ENCODE results near the gene PTGR1.
"Not testable (repeated sequence)": the region's sequence is repeated elsewhere in the genome, so short reads cannot be mapped to it uniquely, and the experiment has no call there.

The PTGR1 gene

DNA sequence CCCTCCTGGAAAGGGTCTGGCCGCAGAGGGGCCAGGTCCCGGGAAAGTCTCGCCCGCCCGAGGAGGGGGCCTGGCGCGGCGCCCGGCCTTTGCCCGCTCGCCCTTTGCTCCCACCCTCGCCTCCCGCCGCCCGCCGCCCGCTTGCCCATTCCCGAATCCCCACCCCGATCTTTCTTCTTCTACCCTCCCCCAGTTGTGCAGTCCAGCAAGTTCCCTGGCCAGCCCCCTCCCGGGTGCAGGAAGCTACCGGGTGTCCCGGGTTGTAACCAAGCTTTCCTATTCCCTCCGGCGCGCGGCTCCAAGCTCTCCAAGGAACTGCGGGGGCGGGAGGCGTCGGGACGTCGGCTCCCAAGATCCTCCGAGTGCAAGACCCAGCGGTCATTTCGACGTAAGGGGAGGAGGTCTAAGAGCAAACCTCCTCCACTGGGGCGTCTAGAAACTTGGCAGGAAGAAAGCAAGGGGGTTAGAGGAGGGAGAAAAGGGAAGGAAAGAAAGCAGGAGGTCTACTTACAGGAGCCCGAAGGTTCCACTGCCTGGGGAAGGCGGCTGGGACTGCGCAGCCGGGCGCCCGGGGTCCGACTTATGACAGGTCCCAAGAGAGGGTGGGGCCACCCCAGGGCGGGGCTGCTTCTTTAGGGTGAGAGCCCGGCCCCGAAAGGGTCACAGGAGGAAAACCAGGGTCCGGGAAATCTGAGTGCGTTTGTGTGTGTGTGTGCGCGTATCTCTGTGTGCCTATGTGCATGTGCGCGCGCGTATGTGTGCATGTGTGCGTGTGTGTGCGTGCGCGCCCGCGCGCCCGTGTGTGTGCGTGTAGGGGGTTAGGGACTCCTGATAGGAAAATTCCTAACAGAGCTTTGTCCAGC lies at the start of gene PTGR1:
Gene PTGR1 (minus strand): TSS at position 556 of the 863 bp plus-strand sequence. CDS start 2,225 bp downstream, outside the sequence.
- peak; percentile 54 for DNase-seq

DNA sequence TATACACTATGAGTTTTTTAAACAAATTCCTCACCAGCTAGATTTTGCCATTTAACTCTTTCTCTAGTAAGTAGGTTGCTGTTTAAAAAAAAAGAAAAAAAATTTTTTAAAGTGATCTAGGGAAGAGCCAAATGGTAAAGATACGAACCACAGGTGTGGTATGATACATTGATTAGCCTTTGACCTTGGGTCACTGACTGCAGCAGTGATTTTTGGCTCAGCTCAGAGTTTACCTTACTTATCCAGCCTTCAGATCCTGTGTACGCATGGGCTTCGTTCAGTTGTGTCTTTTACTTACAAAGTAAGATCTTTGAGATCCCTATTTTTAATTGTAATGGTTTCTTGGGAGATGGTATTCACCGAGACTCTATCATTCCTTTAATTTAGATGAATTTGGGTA lies 49.6 kb upstream of the PTGR1 start:
- no peak for DNase-seq

DNA sequence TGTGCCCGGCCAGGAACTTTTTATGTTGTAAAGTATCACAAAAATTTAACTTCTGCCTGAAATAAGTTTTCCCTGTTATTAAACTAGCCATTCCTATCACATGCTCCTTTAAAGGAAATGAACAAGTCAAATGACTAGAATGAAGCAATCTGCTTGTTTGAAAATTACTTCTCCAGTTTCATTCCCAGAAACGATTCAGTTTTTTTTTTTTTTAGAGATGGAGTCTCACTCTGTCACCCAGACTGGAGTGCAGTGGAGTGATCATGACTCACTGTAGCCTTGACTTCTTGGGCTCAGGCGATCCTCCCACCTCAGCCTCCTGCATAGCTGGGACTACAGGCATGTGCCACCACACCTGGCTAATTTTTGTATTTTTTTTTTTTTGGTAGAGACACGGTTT lies 48.6 kb upstream of the PTGR1 start:
- DNase-seq = no peak

DNA sequence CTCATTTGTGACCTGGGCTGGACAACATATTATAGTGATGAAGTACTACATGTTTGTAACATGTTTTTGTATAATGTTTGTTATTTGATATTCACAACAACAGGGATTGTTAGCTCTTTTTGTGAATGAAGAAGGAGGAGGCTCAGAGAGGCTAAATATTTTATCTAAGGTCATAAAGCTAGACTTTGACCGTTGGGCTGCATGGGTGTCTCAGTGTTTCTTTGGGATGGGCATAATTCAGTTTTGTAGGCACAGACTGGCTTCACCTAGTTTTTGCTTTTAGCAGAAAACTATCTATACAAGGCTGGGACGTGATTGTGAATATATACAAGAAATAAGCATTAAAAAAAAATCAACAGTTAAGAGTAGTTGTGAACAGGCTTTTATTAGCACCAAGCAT lies 47.0 kb upstream of the PTGR1 start:
- DNase-seq = no peak

DNA sequence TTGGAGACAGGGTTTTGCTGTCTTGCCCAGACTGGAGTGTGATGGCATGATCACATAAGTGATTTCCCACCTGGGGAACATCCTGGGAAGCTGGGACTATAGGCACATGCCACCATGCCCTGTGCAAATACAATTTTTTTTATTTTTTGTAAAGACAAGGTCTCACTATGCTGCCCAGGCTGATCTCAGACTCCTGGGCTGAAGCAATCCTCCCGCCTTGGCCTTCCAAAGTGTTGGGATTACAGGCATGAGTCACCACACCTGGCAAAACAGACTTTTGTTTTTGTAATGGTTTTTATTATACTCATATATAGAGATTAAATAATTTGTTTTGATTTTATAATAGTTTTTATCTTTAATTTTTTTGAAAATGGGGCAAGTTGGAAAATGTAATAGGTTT lies 46.4 kb upstream of the PTGR1 start:
- no peak for DNase-seq

DNA sequence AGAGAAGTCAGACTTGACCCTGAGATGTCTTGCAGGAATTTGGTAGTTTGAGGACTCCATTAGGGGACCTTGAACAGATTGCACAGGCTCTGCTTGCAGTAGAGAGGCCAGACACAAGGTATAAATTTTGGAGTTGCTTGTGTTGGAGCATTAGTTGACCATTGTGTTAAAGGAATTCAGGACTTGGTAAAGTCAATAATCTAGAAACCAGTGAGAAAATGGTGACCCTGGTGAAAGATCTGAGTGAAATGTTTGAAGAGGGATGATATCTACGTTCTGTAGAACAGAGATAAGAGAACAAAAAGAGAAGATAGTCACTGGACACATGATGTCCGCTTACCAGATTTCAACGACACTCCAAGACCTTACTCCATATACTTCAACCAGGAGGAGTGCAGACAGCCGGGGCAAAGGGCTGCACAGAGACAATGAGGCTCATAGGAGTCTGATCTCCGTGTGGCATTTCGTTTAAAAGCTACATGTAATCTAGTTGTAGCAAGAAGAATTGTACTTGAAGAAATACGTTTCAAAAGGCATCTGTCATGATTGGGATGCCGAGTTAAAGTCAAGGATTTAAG lies 44.8 kb upstream of the PTGR1 start:
- no peak for DNase-seq

DNA sequence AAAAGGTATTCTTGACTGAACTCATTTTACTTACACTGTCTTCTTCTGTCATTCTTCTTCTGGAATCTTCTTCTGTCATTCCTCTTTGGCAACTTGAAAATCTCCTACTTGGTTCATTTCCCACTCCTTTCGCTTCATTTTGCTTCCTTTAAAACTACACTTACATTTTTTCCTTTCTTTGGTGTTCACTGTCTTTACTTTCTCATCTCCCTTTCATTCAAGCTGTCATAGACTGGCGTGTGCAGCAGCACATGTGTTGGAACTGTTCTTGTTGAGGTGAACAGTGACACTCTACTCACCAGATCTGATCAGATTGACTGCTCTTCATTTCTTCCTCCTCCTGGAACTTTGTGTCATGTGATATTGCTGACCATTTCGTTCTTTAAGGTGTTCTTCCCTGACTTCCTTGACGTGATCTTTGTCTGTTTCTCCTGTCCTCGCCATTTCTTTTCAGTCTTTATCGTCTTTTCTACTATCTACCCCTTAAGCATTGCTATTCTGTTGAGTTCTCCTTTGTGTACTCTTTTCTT lies 38.0 kb upstream of the PTGR1 start:
- DNase-seq = no peak

DNA sequence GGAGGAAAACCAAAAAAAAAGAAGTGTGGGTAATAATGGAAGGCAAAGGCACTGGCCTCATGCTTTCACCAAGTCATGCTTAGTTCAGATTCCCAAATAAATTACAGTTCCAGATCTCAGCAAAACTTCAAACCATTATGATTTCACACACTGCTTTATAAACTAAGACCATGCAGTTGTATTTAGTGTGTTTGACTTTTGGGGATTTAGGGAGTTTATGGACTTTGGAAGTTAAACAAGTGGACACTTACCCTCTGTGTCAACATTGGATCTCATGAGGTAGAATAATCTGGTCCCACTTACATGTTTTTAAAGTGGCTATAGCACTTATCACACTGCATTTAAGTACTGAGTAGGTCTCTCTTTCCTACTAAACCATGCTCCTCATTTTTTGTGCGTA lies 35.4 kb upstream of the PTGR1 start:
- DNase-seq = no peak

DNA sequence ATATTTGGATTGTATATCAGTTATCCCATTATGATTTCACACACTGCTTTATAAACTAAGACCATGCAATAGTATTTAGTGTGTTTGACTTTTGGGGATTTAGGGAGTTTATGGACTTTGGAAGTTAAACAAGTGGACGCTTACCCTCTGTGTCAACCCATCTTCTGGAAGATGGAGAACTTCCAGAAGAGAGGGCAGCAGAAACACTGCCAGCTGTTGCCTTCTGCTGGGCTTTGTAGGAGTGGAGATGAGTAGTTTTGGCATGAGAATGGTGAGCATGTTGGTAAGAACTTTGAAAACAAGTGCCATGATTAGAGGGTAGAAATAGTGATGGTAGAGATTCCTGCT lies 33.9 kb upstream of the PTGR1 start:
- no peak for DNase-seq

DNA sequence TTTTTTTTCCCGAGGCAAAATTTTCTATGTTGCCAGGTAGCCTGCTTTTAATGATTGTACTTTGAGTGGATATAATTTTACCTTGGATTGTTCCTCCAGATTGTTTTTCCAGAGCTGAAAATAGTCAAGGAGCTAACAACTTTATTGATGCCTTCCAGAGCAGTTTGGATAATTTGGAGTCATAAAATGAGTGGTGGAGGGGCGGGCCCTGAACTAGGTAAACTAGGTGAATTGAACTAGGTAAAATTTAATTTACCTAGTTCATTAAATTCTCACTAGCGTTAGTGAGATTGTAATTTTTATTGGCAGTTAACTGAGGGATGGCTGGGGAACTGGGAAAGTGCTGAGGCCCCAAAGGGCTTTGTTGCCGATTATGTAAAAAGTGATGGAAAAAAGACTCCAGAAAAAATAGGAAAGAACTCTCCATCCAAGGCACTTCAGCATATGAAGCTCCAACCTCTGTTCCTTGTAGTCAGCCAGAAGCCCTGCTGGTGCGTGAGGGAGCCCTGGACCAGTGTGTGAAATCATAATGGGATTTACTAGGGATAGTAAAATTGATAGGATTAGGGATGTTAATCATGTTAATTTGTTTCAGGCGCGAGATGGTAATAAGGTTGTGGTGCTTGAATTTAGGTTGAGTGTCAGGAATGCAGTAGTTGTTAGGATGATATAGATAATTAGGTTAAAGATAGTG lies 33.4 kb upstream of the PTGR1 start:
- no peak for DNase-seq

DNA sequence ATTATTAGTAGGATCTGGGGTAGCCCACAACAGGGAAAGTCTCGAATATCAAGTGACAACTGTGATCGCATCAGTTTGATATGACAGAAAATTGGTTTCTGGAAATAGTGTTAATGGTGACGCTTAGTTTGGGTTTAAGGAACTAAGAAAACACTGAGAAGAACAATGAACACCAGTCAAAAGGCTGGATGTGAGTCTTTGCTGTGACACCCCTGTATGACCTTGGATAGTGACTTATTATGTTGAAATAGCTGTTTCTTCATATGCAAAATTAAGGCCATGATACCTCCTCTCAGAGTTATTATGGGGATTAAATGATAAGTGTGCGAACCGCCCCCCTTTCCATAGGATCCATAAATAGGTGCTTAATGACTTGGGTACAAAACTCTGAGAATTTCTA lies 32.6 kb upstream of the PTGR1 start:
- DNase-seq = no peak

DNA sequence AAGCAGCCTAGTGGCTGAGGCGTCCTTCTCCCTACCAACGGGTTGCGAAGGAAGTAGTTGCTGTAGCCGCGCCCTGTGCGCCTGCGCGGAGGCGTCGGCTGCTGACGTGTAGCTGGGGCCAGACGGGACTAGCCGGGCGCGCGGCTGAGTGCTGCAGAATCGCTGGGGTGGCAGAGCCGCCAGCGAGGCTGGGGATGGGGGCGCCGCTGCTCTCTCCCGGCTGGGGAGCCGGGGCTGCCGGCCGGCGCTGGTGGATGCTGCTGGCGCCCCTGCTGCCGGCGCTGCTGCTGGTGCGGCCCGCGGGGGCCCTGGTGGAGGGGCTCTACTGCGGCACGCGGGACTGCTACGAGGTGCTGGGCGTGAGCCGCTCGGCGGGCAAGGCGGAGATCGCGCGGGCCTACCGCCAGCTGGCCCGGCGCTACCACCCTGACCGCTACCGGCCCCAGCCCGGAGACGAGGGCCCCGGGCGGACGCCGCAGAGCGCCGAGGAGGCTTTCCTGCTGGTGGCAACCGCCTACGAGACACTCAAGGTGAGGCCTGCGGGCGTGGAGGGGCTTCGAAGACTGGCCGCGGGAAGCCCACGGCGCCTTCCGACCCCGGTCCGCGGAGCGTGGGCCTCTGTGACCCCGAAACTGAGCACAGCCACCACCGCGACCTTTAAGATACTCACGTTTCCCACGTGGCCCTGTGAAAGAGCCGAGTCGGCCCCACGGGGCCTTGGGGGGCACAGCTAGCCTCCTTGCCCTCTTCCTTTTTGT lies 31.9 kb upstream of the PTGR1 start, which contains the start of gene DNAJC25:
Gene DNAJC25 (plus strand): TSS at position 121 of the 758 bp plus-strand sequence. CDS start 74 bp downstream, at position 195.
- peak; percentile 92 for DNase-seq

DNA sequence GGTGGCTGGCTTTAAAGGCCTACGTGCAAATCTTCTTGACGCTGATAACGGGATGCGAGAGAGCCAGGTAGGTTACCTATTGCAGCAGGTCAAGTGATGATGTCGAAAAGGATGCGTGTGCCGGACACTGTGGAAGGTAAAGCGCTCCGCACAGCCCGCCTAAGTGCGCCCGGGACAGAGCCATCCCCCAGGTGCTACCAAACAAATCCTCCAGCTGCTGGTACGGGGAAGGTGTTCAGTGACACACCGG lies 31.4 kb upstream of the PTGR1 start:
- DNase-seq = no peak

DNA sequence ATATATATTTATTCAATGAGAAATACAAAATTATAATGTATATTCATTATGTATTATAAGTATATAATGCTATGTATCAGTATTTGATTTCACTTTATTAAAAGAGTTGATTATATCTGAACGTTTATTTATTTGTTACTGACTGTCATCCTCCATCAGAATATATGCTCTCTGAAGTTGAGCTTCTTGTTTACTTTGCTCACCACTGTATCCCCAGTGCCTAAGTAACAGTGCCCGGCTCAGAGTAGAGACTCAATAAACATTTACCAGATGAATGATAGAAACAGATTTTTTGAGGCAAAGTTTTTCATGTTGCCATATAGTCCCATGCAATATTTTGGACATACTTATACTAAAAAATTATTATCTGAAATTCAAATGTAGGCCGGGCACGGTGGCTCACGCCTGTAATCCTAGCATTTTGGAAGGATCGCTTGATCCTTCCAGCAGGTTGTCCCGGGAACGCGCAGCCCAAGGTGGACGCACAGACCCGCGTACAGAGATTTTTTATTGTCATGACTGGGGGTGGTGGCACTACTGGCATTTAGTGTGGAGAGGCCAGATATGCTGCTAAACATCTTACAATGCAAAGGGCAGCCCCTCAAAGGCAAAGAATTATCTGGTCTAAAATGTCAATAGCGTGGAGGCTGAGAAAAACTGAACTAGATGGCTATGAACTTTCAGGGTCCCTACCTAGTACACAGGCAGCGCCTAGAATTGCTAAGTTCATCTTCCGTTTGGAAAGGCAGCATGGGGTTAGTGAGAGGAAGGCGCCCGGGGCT lies 30.9 kb upstream of the PTGR1 start:
- DNase-seq = no peak

DNA sequence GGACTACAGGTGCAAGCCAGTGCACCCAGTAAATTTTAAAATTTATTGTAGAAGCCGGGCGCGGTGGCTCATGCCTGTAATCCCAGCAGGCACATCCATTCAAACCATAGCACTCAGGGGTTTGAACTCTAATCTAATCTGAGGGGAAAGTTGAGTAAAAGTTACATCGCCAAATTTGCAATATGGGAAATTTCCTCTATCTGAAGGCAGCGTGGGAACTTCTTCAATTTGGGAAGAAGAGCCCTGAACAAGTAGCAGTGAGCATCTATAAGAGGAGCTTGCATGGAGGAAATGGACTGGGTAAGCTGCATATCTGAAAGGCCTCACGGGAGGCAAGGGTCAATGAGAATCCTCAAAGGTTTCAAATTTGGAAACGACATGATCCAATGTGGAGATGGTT lies 29.0 kb upstream of the PTGR1 start:
- no peak for DNase-seq

DNA sequence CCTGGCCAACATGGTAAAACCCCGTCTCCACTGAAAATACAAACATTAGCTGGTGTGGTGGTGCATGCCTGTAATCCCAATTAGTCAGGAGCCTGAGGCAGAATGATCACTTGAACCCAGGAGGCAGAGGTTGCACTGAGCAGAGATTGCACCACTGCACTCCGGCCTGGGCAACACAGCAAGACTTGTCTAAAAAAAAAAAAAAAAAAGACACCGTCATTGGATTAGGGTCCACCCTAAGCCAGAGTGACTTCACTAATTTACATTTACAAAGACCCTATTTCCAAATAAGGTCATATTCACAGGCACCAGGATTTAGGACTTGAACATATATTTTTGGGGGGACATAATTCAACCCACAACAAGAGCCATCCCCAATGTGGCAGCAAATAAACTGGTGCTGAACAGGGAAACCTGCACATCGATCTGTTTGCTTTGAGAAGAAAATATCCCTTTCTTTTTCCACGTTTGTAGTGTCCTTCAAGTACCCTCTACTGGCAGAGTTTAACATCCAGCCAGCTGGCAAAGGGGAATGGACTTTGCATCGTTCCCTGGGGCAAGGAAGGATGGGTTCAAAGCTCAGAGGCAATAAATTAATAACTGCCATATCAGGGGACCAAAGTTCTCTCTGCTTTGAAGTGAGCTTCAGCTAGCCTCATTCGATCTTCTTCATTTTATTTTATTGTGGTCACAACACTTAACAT lies 28.0 kb upstream of the PTGR1 start:
- no peak for DNase-seq

DNA sequence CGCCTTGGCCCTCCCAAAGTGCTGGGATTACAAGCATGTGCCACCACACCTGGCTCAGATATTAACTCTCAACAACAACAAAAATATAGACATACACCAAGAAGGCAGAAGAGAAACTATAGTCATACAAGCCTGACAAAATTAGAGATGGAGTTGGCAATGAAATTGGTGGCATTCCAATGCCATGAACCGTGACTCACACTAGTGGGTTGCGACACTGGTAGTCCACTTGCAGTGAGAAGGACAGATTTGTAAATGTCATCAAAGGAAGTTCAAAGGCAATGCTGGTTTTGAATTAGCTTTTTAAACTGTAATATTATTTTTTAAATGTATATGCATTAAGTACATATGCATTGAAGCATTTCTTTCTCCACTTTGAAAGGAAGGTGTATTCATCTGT lies 23.2 kb upstream of the PTGR1 start:
- no peak for DNase-seq

DNA sequence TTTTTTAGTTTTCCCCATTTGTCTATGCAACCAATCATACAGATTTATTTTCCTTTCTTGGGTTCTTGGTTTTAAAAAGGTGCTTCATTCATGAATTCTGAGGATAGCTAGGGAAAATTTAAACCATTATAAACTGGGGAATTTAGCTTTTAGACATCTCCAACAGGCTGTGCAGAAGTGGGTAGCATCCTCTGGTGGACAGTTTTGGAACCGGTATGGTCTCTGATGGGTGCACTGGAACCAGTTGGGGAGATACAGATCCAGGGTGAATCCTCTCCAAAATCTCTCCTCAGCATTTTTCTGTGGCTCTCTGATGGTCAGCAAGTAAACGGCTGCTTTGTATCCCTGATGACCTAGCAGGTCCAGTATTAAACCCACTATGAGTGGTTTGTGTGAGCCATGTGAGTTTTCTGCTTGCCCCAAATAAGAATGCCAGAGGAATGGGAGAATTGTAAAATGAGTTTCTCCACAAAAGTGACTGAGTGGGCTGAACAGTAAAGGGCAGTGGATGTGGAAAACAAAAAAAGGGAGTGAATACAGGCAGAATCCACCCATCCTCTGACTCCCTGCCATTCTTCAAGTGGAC lies 22.5 kb upstream of the PTGR1 start:
- DNase-seq = no peak

DNA sequence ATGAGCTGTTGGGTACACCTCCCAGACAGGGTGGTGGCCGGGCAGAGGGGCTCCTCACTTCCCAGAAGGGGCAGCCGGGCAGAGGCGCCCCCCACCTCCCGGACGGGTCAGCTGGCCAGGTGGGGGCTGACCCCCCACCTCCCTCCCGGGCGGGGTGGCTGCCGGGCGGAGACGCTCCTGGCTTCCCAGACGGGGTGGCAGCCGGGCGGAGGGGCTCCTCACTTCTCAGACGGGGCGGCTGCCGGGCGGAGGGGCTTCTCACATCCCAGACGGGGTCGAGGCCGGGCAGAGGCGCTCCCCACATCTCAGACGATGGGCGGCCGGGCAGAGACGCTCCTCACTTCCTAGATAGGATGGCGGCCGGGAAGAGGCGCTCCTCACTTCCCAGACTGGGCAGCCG lies 17.9 kb upstream of the PTGR1 start:
- DNase-seq = not testable (repeated sequence)

DNA sequence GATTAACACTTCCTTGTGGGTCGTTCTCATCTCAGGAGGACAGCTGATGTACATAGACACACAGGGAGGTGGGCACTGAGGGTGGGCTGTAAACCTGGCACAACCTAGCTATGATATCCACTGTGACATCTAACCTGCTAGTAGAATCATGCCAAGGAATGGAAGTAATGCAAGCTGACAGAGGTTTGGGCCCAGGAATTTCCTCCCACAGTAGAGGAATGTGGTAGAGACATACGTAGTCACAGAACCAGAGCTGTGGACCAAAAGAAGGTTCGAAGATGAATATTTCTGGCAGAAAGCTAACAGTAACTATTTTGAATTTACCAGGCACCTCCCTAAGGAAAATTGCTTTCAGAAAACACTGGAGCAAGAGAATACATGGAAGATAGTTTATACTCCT lies 16.5 kb upstream of the PTGR1 start:
- no peak for DNase-seq

DNA sequence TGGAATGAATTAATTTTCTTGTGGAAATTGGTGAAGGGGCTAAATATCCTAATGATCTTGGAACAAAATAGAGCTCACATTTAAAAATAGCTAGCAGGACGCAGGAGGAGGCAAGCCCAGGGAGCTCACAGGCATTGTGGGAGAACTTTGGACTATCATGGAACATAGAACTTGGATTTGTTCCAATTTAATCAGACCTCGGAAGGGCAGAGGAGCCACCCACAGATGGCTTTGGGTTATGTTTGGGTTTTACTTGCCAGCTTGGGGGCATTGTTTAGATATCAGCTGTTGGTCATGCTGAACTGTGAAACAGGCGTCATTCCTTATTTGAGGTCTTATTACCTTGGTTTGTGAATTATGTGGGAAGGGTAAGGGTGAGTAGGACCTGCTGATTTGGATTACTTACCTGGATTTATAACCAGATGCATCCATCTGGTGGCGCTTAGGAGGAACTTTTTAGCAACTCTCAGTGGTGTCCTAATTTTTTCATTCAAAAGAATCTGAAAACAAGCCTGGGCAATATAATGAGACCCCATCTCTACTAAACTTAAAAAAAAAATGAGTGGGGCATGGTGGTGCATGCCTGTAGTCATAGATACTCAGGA lies 14.1 kb upstream of the PTGR1 start:
- DNase-seq = no peak
